CD14-positive monocyte (primary cell): ENCODE results near the gene CYP3A4. TPM values are rescaled to one million over a fixed set of nuclear protein-coding genes. Genes with fewer than 3 reads are reported as not detected.

Experiments used
- DNase-seq, 3 donors: peaks; one replicate each; pipeline ENCODE4 v3.0.0-alpha.2; 2011 to 2022
- H2AFZ ChIP-seq: 2 replicates; pipeline ENCODE4 v1.6.0; 2012; ENCODE audit warnings: mild to moderate bottlenecking, low read depth, low read length, inconsistent platforms; ENCODE audit not compliant: insufficient read depth, poor library complexity, severe bottlenecking
- H3K27ac ChIP-seq, 2 donors: 1 replicate in 1 of 2; 2 replicates in 1 of 2; pipeline ENCODE4 v1.5.1; 2012 to 2013; ENCODE audit warnings: low read length in 2 of 2, control low read depth in 1 of 2, inconsistent platforms in 1 of 2, low read depth in 1 of 2, mild to moderate bottlenecking in 1 of 2
- H3K27me3 ChIP-seq, 2 donors: one replicate each; pipeline versions ENCODE4 v1.6.0 to v1.6.1; 2011 to 2013; ENCODE audit warnings: low read length in 2 of 2; ENCODE audit not compliant: control insufficient read depth in 2 of 2, insufficient read depth in 2 of 2
- H3K36me3 ChIP-seq, 2 donors: replicated peaks in 1 of 2; 1 replicate in 1 of 2; 2 replicates in 1 of 2; pipeline versions ENCODE4 v1.5.1 to v1.6.1; 2012 to 2013; ENCODE audit warnings: low read length in 2 of 2, control low read depth in 1 of 2, inconsistent platforms in 1 of 2, mild to moderate bottlenecking in 1 of 2; ENCODE audit not compliant: insufficient read depth in 2 of 2, control insufficient read depth in 1 of 2
- H3K4me1 ChIP-seq, 2 donors: 1 replicate in 1 of 2; 2 replicates in 1 of 2; pipeline versions ENCODE4 v1.5.1 to v1.6.1; 2012 to 2013; ENCODE audit warnings: low read length in 2 of 2, control low read depth in 1 of 2, inconsistent platforms in 1 of 2, mild to moderate bottlenecking in 1 of 2, moderate library complexity in 1 of 2; ENCODE audit not compliant: insufficient read depth in 2 of 2, control insufficient read depth in 1 of 2
- H3K4me2 ChIP-seq: replicated peaks from 2 replicates; pipeline ENCODE3; 2012; ENCODE audit warnings: low read length, moderate library complexity, mild to moderate bottlenecking; ENCODE audit not compliant: poor library complexity, severe bottlenecking; ENCODE audit errors: extremely low read depth
- H3K4me3 ChIP-seq, 3 experiments: fragments of 200-600 bp in 1 of 3; sonication (generic) in 1 of 3; replicated peaks in 1 of 3; 1 replicate in 2 of 3; 2 replicates in 1 of 3; pipeline ENCODE4 v1.5.1; 2011 to 2013; ENCODE audit warnings: low read length in 3 of 3, mild to moderate bottlenecking in 3 of 3, control low read depth in 2 of 3, low read depth in 2 of 3, inconsistent platforms in 1 of 3, moderate library complexity in 1 of 3
- H3K79me2 ChIP-seq: 2 replicates; pipeline ENCODE4 v1.6.0; 2012; ENCODE audit warnings: mild to moderate bottlenecking, control low read depth, inconsistent platforms, low read length, moderate library complexity; ENCODE audit not compliant: insufficient read depth
- H3K9ac ChIP-seq: 2 replicates; pipeline ENCODE4 v1.6.0; 2017; ENCODE audit warnings: low read length, mild to moderate bottlenecking; ENCODE audit not compliant: insufficient read depth, poor library complexity, severe bottlenecking
- H3K9me3 ChIP-seq, 2 donors: replicated peaks in 1 of 2; 1 replicate in 1 of 2; 2 replicates in 1 of 2; pipeline versions ENCODE4 v1.5.1 to v1.6.1; 2012 to 2013; ENCODE audit warnings: low read length in 2 of 2, control low read depth in 1 of 2; ENCODE audit not compliant: control insufficient read depth in 1 of 2, insufficient read depth in 1 of 2
- H4K20me1 ChIP-seq: 2 replicates; pipeline ENCODE4 v1.6.0; 2012; ENCODE audit warnings: mild to moderate bottlenecking, low read length, control low read depth, moderate library complexity; ENCODE audit not compliant: insufficient read depth
- H3K27ac Mint-ChIP-seq, 7 donors: one replicate each; pipeline ENCODE4 v1.8.0; 2020; ENCODE audit warnings: mild to moderate bottlenecking in 7 of 7, mixed read lengths in 7 of 7, moderate library complexity in 6 of 7, inconsistent platforms in 2 of 7
- H3K27me3 Mint-ChIP-seq, 3 donors: one replicate each; pipeline ENCODE4 v1.8.0; 2021 to 2022; ENCODE audit warnings: low read depth in 3 of 3, mild to moderate bottlenecking in 3 of 3, mixed read lengths in 3 of 3, moderate library complexity in 3 of 3, inconsistent platforms in 1 of 3
- H3K36me3 Mint-ChIP-seq, 2 donors: one replicate each; pipeline ENCODE4 v1.8.0; 2020; ENCODE audit warnings: mixed read lengths in 2 of 2, inconsistent platforms in 1 of 2, mild to moderate bottlenecking in 1 of 2
- H3K4me1 Mint-ChIP-seq: one replicate; pipeline ENCODE4 v1.8.0; 2020; ENCODE audit warnings: mild to moderate bottlenecking, mixed read lengths
- H3K4me3 Mint-ChIP-seq, 2 donors: one replicate each; pipeline ENCODE4 v1.8.0; 2020; ENCODE audit warnings: mild to moderate bottlenecking in 2 of 2, mixed read lengths in 2 of 2, moderate library complexity in 1 of 2
- H3K9me3 Mint-ChIP-seq, 7 donors: one replicate each; pipeline ENCODE4 v1.8.0; 2020 to 2022; ENCODE audit warnings: mixed read lengths in 7 of 7, mild to moderate bottlenecking in 6 of 7, moderate library complexity in 6 of 7, inconsistent platforms in 2 of 7
- WGBS: methylation state at CpG from one replicate; pipeline ENCODE4 v1.1.5; 2013; ENCODE audit warnings: missing lambda C conversion rate; ENCODE audit not compliant: insufficient coverage; 5-methylcytosine and 5-hydroxymethylcytosine counted together
- intact Hi-C, 2 donors: fragments of 100-400 bp; cut with micrococcal nuclease; formaldehyde crosslinking; loops; one replicate each; pipeline versions ENCODE4 v1.15.0 to v1.15.1; 2023
- polyA plus RNA-seq, 3 donors: library from polyadenylated mRNA; depleted of rRNA in 1 of 3; unstranded in 2 of 3; stranded (reverse) in 1 of 3; fragments of 300-500 nt in 2 of 3; fragments of >200 nt in 1 of 3; fragmentation: Illumina TruSeq in 2 of 3; gene quantifications; 1 replicate in 2 of 3; 2 replicates in 1 of 3; pipeline ENCODE4 v1.2.3, GENCODE V29; 2012 to 2021
- TF ChIP-seq, protein P1 (sequence below): fragments of 200-600 bp; IDR thresholded peaks from one replicate; pipeline ENCODE4 v1.8.0; 2022; ENCODE audit warnings: antibody characterized with exemption, mild to moderate bottlenecking

Gene CYP3A4
- polyA plus RNA-seq, 3 donors, result not detected

DNA sequence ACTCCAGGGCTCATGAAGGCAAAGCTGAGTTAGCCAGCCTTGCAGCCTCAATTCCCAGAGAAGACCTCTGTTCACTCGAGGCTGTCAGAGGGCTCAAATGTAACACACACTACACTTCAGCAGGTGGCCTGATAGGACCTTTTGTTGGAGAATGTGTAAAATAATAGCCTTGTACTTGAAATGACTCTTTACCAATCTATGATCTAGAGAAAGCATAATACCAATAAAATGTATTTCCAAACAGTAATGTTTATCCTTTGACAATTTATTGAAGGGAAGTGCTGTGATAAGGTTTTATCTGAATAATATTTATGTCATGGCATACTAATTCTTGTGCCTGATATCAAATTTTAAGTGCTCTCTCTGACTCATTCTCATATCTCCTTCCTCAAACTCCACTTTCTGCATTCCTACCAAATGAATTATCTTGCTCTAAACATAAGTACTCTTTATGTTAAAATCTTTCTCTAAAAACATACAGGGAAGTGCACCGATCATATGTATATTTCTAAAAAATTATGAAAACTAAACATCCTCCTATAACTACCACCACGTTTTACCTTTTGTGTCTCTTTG, 69.9 kb downstream of the CYP3A4 start:
- H2AFZ ChIP-seq, result no peak overlapping the region
- H3K9ac ChIP-seq, result no peak overlapping the region
- H3K4me3 ChIP-seq, result no peak overlapping the region
- intact Hi-C loops, result no loop called here
- no peak overlapping the region for H3K4me3 Mint-ChIP-seq
- H4K20me1 ChIP-seq, result no peaks in the 10 kb centered on the region
- H3K27ac ChIP-seq, result no peak overlapping the region
- no peak for DNase-seq
- no CpG with 5 or more reads among the region's 3 CpGs for WGBS
- H3K4me1 ChIP-seq, result no peaks in the 10 kb centered on the region
- H3K9me3 ChIP-seq, result peaks cover 0 to 3% of the 10 kb centered on the region in 2 donors
- H3K79me2 ChIP-seq, result no peaks in the 10 kb centered on the region
- peaks cover 3 to 4% (median 3%) of the 10 kb centered on the region in 3 donors for H3K27me3 Mint-ChIP-seq
- H3K27ac Mint-ChIP-seq, result no peak overlapping the region
- no peaks in the 10 kb centered on the region for H3K36me3 Mint-ChIP-seq
- TF ChIP-seq, protein P1, sequence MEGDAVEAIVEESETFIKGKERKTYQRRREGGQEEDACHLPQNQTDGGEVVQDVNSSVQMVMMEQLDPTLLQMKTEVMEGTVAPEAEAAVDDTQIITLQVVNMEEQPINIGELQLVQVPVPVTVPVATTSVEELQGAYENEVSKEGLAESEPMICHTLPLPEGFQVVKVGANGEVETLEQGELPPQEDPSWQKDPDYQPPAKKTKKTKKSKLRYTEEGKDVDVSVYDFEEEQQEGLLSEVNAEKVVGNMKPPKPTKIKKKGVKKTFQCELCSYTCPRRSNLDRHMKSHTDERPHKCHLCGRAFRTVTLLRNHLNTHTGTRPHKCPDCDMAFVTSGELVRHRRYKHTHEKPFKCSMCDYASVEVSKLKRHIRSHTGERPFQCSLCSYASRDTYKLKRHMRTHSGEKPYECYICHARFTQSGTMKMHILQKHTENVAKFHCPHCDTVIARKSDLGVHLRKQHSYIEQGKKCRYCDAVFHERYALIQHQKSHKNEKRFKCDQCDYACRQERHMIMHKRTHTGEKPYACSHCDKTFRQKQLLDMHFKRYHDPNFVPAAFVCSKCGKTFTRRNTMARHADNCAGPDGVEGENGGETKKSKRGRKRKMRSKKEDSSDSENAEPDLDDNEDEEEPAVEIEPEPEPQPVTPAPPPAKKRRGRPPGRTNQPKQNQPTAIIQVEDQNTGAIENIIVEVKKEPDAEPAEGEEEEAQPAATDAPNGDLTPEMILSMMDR, result no peak
- H3K4me1 Mint-ChIP-seq, result no peaks in the 10 kb centered on the region
- H3K36me3 ChIP-seq, result no peaks in the 10 kb centered on the region
- H3K9me3 Mint-ChIP-seq, result peaks cover 3 to 22% (median 10%) of the 10 kb centered on the region in 7 donors
- H3K4me2 ChIP-seq, result no peak overlapping the region
- no peaks in the 10 kb centered on the region for H3K27me3 ChIP-seq

DNA sequence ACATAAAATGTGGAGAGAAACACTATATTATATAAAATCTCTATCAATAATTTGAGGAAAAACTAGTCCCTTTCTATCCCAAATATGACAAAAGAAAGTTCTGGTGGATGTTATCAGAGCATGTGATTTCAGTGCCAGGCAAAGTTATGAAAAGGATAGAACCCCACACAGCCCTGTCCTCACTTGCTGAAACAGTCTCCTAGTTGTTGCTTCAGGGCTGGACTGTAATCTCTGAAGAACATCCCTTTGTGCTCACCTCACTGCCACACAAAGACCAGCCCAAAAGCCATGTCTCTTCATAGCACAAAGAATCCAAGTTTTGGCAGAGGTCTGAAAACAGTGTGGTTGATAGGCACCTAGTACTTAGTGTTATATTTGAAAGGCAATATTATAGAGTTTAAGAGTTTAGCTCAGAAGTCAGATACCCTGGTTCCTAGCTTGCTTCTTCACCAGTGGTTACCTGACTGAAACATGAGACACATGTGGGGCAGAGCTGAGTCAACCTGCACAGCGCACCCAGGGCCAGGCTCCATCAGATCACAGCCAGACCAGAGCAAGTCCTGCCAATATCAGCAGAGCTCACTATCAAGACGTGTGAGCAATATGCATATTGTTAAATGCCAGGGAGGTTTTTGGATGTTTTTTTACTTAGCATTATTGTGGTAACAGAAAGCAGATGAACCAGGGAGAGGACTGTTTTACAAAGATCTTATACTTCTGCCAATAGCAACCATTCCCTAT, 74.0 kb downstream of the CYP3A4 start:
- Histone ChIP-seq H2AFZ (no peak overlapping the region), H3K4me1 (no peaks in the 10 kb centered on the region), H3K4me2 (no peak overlapping the region), H4K20me1 (no peaks in the 10 kb centered on the region), H3K36me3 (no peaks in the 10 kb centered on the region), H3K27me3 (no peaks in the 10 kb centered on the region), H3K4me3 (no peak overlapping the region), H3K9ac (no peak overlapping the region), H3K27ac (no peak overlapping the region), H3K9me3 (peaks cover 0 to 5% of the 10 kb centered on the region in 2 donors), H3K79me2 (no peaks in the 10 kb centered on the region)
- no CpG with 5 or more reads among the region's 2 CpGs for WGBS
- DNase-seq, result no peak
- H3K9me3 Mint-ChIP-seq, result peaks cover 11 to 18% (median 16%) of the 10 kb centered on the region in 7 donors
- no peak overlapping the region for H3K4me3 Mint-ChIP-seq
- TF ChIP-seq, protein P1, result no peak
- H3K36me3 Mint-ChIP-seq, result no peaks in the 10 kb centered on the region
- no peak overlapping the region for H3K27ac Mint-ChIP-seq
- intact Hi-C loops, result no loop called here
- H3K27me3 Mint-ChIP-seq, result peaks cover 0 to 3% (median 2%) of the 10 kb centered on the region in 3 donors
- no peaks in the 10 kb centered on the region for H3K4me1 Mint-ChIP-seq
